CD4-positive, alpha-beta memory T cell (primary cell): ENCODE results near the gene MACROD2. TPM values are rescaled to one million over a fixed set of nuclear protein-coding genes. Genes with fewer than 3 reads are reported as not detected.

ENCODE experiments used
- CTCF ChIA-PET: fragments of 350-600 bp; sonication (Branson Sonifier 250); formaldehyde crosslinking; loops from one replicate; lab custom pipeline; 2021; ENCODE audit warnings: inconsistent platforms; ENCODE audit not compliant: partially characterized antibody; lab: Charles Lee
- POLR2A ChIA-PET: fragments of 350-600 bp; sonication (Branson Sonifier 250); formaldehyde crosslinking; loops from one replicate; lab custom pipeline; 2021; ENCODE audit not compliant: partially characterized antibody; lab: Charles Lee
- DNase-seq, 5 donors: peaks; one replicate each; pipeline versions ENCODE4 v3.0.0 to v3.0.0-alpha.2; 2020 to 2022; ENCODE audit warnings: mixed read lengths in 1 of 5
- H3K27ac ChIP-seq: one replicate; pipeline ENCODE4 v1.7.0; 2013; ENCODE audit warnings: low read depth, low read length
- H3K27me3 ChIP-seq: 2 replicates; pipeline ENCODE4 v1.7.0; 2013; ENCODE audit warnings: mild to moderate bottlenecking, low read length, moderate library complexity; ENCODE audit not compliant: insufficient read depth
- H3K36me3 ChIP-seq: 2 replicates; pipeline ENCODE4 v1.7.0; 2013; ENCODE audit warnings: mild to moderate bottlenecking, low read length, moderate library complexity; ENCODE audit not compliant: insufficient read depth
- H3K4me1 ChIP-seq: 2 replicates; pipeline ENCODE4 v1.7.0; 2013; ENCODE audit warnings: mild to moderate bottlenecking, low read length, moderate library complexity; ENCODE audit not compliant: insufficient read depth
- H3K4me3 ChIP-seq, 2 donors: one replicate each; pipeline ENCODE4 v1.7.0; 2013; ENCODE audit warnings: low read length in 2 of 2, mild to moderate bottlenecking in 1 of 2
- H3K9me3 ChIP-seq, 2 donors: one replicate each; pipeline ENCODE4 v1.7.0; 2013; ENCODE audit warnings: low read length in 2 of 2, control low read depth in 1 of 2; ENCODE audit not compliant: control insufficient read depth in 1 of 2
- H3K27ac Mint-ChIP-seq, 7 donors: one replicate each; pipeline ENCODE4 v1.8.0; 2020 to 2021; ENCODE audit warnings: mixed read lengths in 7 of 7, mild to moderate bottlenecking in 6 of 7, inconsistent platforms in 3 of 7, moderate library complexity in 3 of 7
- H3K27me3 Mint-ChIP-seq, 2 donors: one replicate each; pipeline ENCODE4 v1.8.0; 2020 to 2021; ENCODE audit warnings: mixed read lengths in 2 of 2
- H3K36me3 Mint-ChIP-seq, 2 donors: one replicate each; pipeline ENCODE4 v1.8.0; 2020 to 2021; ENCODE audit warnings: mixed read lengths in 2 of 2, inconsistent platforms in 1 of 2, mild to moderate bottlenecking in 1 of 2
- H3K4me1 Mint-ChIP-seq, 4 donors: one replicate each; pipeline ENCODE4 v1.8.0; 2020 to 2021; ENCODE audit warnings: mixed read lengths in 4 of 4, mild to moderate bottlenecking in 1 of 4
- H3K4me3 Mint-ChIP-seq, 8 donors: one replicate each; pipeline ENCODE4 v1.8.0; 2020 to 2021; ENCODE audit warnings: mixed read lengths in 8 of 8, mild to moderate bottlenecking in 7 of 8, moderate library complexity in 6 of 8, inconsistent platforms in 3 of 8
- H3K9me3 Mint-ChIP-seq, 8 donors: one replicate each; pipeline ENCODE4 v1.8.0; 2020 to 2021; ENCODE audit warnings: mixed read lengths in 8 of 8, mild to moderate bottlenecking in 5 of 8, inconsistent platforms in 3 of 8, moderate library complexity in 1 of 8
- intact Hi-C: fragments of 100-400 bp; cut with micrococcal nuclease; formaldehyde crosslinking; loops from one replicate; pipeline ENCODE4 v1.15.1; 2023
- polyA plus RNA-seq, 2 donors: library from polyadenylated mRNA; unstranded; fragments of 300-500 nt; fragmentation: Illumina TruSeq; gene quantifications; one replicate each; pipeline ENCODE4 v1.2.3, GENCODE V29; 2021
- total RNA-seq, 2 experiments: library from RNA; stranded (reverse); gene quantifications; one replicate each; pipeline ENCODE4 v1.2.3, GENCODE V29; 2021

The MACROD2 gene
- total and polyA plus RNA-seq, 4 experiments from 2014 or later, result not detected

- POLR2A ChIA-PET, result interaction anchor here (0.7 kb wide), 1 partner anchor 157 kb away, joined by 4 read pairs; no protein-coding TSS in a partner anchor
- H3K4me3 Mint-ChIP-seq, result no peak overlapping the region
- Histone ChIP-seq H3K27me3 (no peaks in the 10 kb centered on the region), H3K36me3 (no peaks in the 10 kb centered on the region), H3K4me1 (no peaks in the 10 kb centered on the region), H3K9me3 (no peaks in the 10 kb centered on the region), H3K27ac (no peak overlapping the region), H3K4me3 (no peak overlapping the region)
- peaks cover 0 to 1% of the 10 kb centered on the region in 2 donors for H3K36me3 Mint-ChIP-seq
- no peaks in the 10 kb centered on the region for H3K27me3 Mint-ChIP-seq
- CTCF ChIA-PET, result no interaction called here
- H3K9me3 Mint-ChIP-seq, result peaks cover 0 to 21% (median 12%) of the 10 kb centered on the region in 8 donors
- no peak overlapping the region for H3K27ac Mint-ChIP-seq
- intact Hi-C loops, result no loop called here
- no peaks in the 10 kb centered on the region for H3K4me1 Mint-ChIP-seq
- no peak for DNase-seq
These were observed 662.1 kb downstream of the MACROD2 start for GRCh38 chr20:14657266-14658005.

DNA sequence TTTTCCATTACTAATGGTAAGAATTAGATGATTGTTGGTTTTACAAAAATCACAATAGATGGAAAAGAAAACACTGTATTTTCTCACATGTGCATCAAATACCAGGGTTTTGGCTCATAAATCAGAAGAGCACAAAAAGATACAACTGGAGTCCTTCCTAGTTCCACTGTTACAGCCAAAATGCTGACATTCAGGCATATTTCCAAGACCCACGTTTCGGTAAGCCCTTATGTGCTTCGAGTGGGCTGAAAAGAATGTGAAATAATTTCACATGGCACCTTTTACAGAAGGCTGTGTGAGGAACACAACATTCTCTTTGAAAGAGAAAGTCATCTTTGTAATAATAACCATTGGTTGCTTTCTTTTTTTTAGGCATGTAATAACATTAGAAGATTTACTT lies 668.8 kb downstream of the MACROD2 start:
- no peak overlapping the region for H3K27ac ChIP-seq
- H3K27me3 ChIP-seq, result no peaks in the 10 kb centered on the region
- H3K4me1 ChIP-seq, result no peaks in the 10 kb centered on the region
- no peak overlapping the region for H3K4me3 ChIP-seq
- no peak for DNase-seq
- Mint-ChIP-seq H3K4me1 (no peaks in the 10 kb centered on the region), H3K36me3 (peaks cover 0 to 1% of the 10 kb centered on the region in 2 donors), H3K4me3 (no peak overlapping the region), H3K9me3 (peaks cover 2 to 21% (median 6%) of the 10 kb centered on the region in 8 donors), H3K27me3 (no peaks in the 10 kb centered on the region), H3K27ac (no peak overlapping the region)
- intact Hi-C loops, result no loop called here
- POLR2A ChIA-PET, result no interaction called here
- CTCF ChIA-PET, result no interaction called here
- H3K9me3 ChIP-seq, result no peaks in the 10 kb centered on the region
- H3K36me3 ChIP-seq, result no peaks in the 10 kb centered on the region

DNA sequence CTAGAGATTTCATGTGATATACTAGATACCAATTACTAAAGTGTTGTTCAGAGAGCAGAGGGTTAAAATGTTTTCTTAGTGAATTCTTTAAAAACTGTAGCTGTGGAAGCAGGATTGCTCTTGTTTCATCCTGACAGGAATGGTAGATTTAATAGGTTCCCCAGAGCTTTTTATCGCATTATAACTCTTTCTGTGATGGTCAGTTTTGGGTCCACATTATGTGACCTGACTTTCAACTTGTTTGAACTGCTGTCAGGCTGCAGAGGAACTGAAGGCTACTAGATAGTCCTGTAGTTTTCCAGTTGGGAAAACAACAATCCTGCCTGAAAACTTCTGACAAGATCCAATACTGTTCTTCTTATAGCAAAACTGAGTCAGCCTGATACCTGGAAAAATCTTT lies 671.4 kb downstream of the MACROD2 start:
- no peaks in the 10 kb centered on the region for H3K4me1 Mint-ChIP-seq
- intact Hi-C loops, result no loop called here

GRCh38 chr20:14667226-14667625 lies 671.9 kb downstream of the MACROD2 start:
- Mint-ChIP-seq H3K36me3 (no peaks in the 10 kb centered on the region), H3K4me1 (no peaks in the 10 kb centered on the region), H3K27ac (no peak overlapping the region), H3K27me3 (no peaks in the 10 kb centered on the region), H3K4me3 (no peak overlapping the region), H3K9me3 (peaks cover 0 to 14% (median 7%) of the 10 kb centered on the region in 8 donors)
- H3K4me1 ChIP-seq, result no peaks in the 10 kb centered on the region
- POLR2A ChIA-PET, result no interaction called here
- intact Hi-C loops, result no loop called here
- H3K36me3 ChIP-seq, result no peaks in the 10 kb centered on the region
- CTCF ChIA-PET, result no interaction called here
- H3K27me3 ChIP-seq, result no peaks in the 10 kb centered on the region
- H3K4me3 ChIP-seq, result no peak overlapping the region
- H3K27ac ChIP-seq, result no peak overlapping the region
- no peaks in the 10 kb centered on the region for H3K9me3 ChIP-seq
- no peak for DNase-seq

More for the DNA sequence above, 671.4 kb downstream of the MACROD2 start:
- no peak overlapping the region for H3K27ac ChIP-seq
- Mint-ChIP-seq H3K27ac (no peak overlapping the region), H3K27me3 (no peaks in the 10 kb centered on the region), H3K9me3 (peaks cover 2 to 16% (median 8%) of the 10 kb centered on the region in 8 donors), H3K4me3 (no peak overlapping the region), H3K36me3 (no peaks in the 10 kb centered on the region)
- no peak overlapping the region for H3K4me3 ChIP-seq
- ChIA-PET POLR2A (no interaction called here), CTCF (no interaction called here)
- H3K9me3 ChIP-seq, result no peaks in the 10 kb centered on the region
- no peaks in the 10 kb centered on the region for H3K27me3 ChIP-seq
- no peaks in the 10 kb centered on the region for H3K4me1 ChIP-seq
- no peak for DNase-seq
- H3K36me3 ChIP-seq, result no peaks in the 10 kb centered on the region

DNA sequence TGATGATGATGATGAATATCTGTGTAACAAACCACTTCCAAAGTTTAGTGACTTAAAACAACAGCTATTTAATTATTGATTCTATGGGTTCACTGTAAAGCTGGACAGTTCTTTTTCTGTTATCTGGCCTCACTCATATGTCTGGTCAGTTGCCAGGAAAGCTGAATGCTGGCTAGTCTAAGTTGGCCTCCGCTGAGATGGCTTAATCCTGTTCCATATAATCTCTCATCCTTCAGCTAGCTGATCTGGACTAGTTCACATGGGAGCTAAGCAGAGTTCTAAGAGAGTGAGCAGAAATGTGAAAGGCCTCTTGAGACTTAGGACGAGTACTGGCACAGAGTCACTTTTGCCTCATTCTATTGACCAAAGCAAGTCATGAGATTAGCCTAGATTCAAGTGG lies 676.8 kb downstream of the MACROD2 start:
- ChIA-PET CTCF (no interaction called here), POLR2A (no interaction called here)
- H3K9me3 Mint-ChIP-seq, result peaks cover 0 to 18% (median 7%) of the 10 kb centered on the region in 8 donors
- H3K27me3 ChIP-seq, result no peaks in the 10 kb centered on the region
- intact Hi-C loops, result no loop called here
- H3K9me3 ChIP-seq, result no peaks in the 10 kb centered on the region
- no peak for DNase-seq
- no peaks in the 10 kb centered on the region for H3K27me3 Mint-ChIP-seq
- H3K27ac ChIP-seq, result no peak overlapping the region
- H3K36me3 ChIP-seq, result no peaks in the 10 kb centered on the region
- H3K4me1 Mint-ChIP-seq, result no peaks in the 10 kb centered on the region
- H3K36me3 Mint-ChIP-seq, result no peaks in the 10 kb centered on the region
- H3K4me3 Mint-ChIP-seq, result no peak overlapping the region
- H3K27ac Mint-ChIP-seq, result no peak overlapping the region
- H3K4me3 ChIP-seq, result no peak overlapping the region
- no peaks in the 10 kb centered on the region for H3K4me1 ChIP-seq

DNA sequence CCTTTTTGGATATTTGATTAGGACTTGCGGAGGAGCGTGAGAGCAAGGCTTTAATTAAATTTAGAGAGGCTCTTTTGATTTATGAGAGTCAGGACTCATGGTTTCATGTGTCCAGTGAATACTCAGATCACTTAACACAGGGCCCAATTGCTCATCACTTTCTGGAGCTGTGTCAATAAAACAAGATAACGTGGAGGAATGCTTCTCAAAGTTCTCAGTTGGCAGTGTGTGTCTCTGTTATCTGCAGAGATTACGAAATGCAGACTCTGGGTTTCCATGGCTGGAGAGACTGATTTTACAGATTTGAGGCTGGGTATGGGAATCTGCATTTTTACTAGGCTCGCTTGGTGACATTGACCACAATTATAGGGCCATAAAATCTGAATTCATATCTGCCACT lies 677.8 kb downstream of the MACROD2 start:
- H3K27ac ChIP-seq, result no peak overlapping the region
- no peak overlapping the region for H3K4me3 Mint-ChIP-seq
- H3K9me3 ChIP-seq, result no peaks in the 10 kb centered on the region
- DNase-seq, result no peak
- no peaks in the 10 kb centered on the region for H3K4me1 ChIP-seq
- H3K36me3 Mint-ChIP-seq, result no peaks in the 10 kb centered on the region
- intact Hi-C loops, result no loop called here
- POLR2A ChIA-PET, result no interaction called here
- no peaks in the 10 kb centered on the region for H3K36me3 ChIP-seq
- H3K4me1 Mint-ChIP-seq, result no peaks in the 10 kb centered on the region
- no peak overlapping the region for H3K4me3 ChIP-seq
- H3K27me3 ChIP-seq, result no peaks in the 10 kb centered on the region
- H3K27me3 Mint-ChIP-seq, result no peaks in the 10 kb centered on the region
- CTCF ChIA-PET, result no interaction called here
- H3K27ac Mint-ChIP-seq, result no peak overlapping the region
- peaks cover 0 to 18% (median 8%) of the 10 kb centered on the region in 8 donors for H3K9me3 Mint-ChIP-seq

DNA sequence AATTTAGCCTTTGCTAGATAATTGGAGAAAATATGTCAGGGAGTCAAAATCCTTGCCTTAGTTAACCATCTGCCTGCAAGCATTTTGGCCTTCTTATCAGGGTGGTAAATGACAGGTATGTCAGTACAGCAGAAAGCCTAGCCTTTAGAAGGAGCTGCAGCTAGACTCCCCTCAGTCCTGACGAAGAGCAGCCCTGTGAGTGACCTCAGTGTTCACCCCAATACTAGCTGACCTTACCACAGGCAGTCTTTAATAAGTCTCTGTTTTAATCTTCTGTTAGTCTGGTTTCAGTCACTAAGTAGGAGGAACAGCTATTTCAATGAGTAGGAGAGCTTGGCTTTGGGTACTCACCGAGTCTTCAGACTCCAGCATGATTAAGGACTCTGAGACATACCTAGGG lies 682.1 kb downstream of the MACROD2 start:
- peaks cover 0 to 25% (median 9%) of the 10 kb centered on the region in 8 donors for H3K9me3 Mint-ChIP-seq
- no peaks in the 10 kb centered on the region for H3K4me1 Mint-ChIP-seq
- H3K27me3 Mint-ChIP-seq, result no peaks in the 10 kb centered on the region
- Histone ChIP-seq H3K4me3 (no peak overlapping the region), H3K27me3 (no peaks in the 10 kb centered on the region), H3K27ac (no peak overlapping the region), H3K36me3 (no peaks in the 10 kb centered on the region), H3K4me1 (no peaks in the 10 kb centered on the region), H3K9me3 (no peaks in the 10 kb centered on the region)
- no peaks in the 10 kb centered on the region for H3K36me3 Mint-ChIP-seq
- intact Hi-C loops, result no loop called here
- no peak overlapping the region for H3K27ac Mint-ChIP-seq
- ChIA-PET POLR2A (no interaction called here), CTCF (no interaction called here)
- H3K4me3 Mint-ChIP-seq, result no peak overlapping the region
- DNase-seq, result no peak
